Measurements from ENCODE around the gene NFAT5. TPM values are rescaled to one million over a fixed set of nuclear protein-coding genes. Genes with fewer than 3 reads are reported as not detected.
A peak's percentile ranks its signal among the peaks of the same experiment; 100 is the strongest.
"Not testable (repeated sequence)": the region's sequence is repeated elsewhere in the genome, so short reads cannot be mapped to it uniquely, and the experiment has no call there.

Gene NFAT5
- total RNA-seq, 1 experiment from 2014 or later, result 10.8 TPM

GRCh38 chr16:69636563-69637146 is 70.9 kb downstream of the NFAT5 start:
- DNase-seq (ENCODE audit: low spot score), result not testable (repeated sequence)

GRCh38 chr16:69637206-69637865 is 71.6 kb downstream of the NFAT5 start:
- not testable (repeated sequence) for DNase-seq (ENCODE audit: low spot score)

GRCh38 chr16:69643997-69644396 is 78.2 kb downstream of the NFAT5 start:
- DNase-seq (ENCODE audit: low spot score), result not testable (repeated sequence)

- DNase-seq (ENCODE audit: low spot score), result no peak
These were observed 79.0 kb downstream of the NFAT5 start for GRCh38 chr16:69644790-69645189.

GRCh38 chr16:69647020-69647419 is 81.3 kb downstream of the NFAT5 start:
- DNase-seq (ENCODE audit: low spot score), result no peak

- no peak for DNase-seq (ENCODE audit: low spot score)
These were observed 85.5 kb downstream of the NFAT5 start for GRCh38 chr16:69651217-69651616.

GRCh38 chr16:69654280-69654931 is 88.6 kb downstream of the NFAT5 start:
- DNase-seq (ENCODE audit: low spot score), result no peak

GRCh38 chr16:69660166-69660565 is 94.4 kb downstream of the NFAT5 start:
- no peak for DNase-seq (ENCODE audit: low spot score)

- no peak for DNase-seq (ENCODE audit: low spot score)
These were observed 97.1 kb downstream of the NFAT5 start for GRCh38 chr16:69662901-69663300.

- no peak for DNase-seq (ENCODE audit: low spot score)
These were observed 98.1 kb downstream of the NFAT5 start for GRCh38 chr16:69663846-69664245.

- no peak for DNase-seq (ENCODE audit: low spot score)
These were observed 103.8 kb downstream of the NFAT5 start for GRCh38 chr16:69669577-69669976.

GRCh38 chr16:69672315-69672997 is 106.7 kb downstream of the NFAT5 start:
- peak; percentile 9 for DNase-seq (ENCODE audit: low spot score)

- no peak for DNase-seq (ENCODE audit: low spot score)
These were observed 107.4 kb downstream of the NFAT5 start for GRCh38 chr16:69672998-69673713.

GRCh38 chr16:69680358-69680757 is 114.6 kb downstream of the NFAT5 start:
- DNase-seq (ENCODE audit: low spot score), result no peak

GRCh38 chr16:69688589-69688988 is 122.8 kb downstream of the NFAT5 start:
- no peak for DNase-seq (ENCODE audit: low spot score)

- DNase-seq (ENCODE audit: low spot score), result no peak
These were observed 126.5 kb downstream of the NFAT5 start for GRCh38 chr16:69691980-69692911.

- no peak for DNase-seq (ENCODE audit: low spot score)
These were observed 128.2 kb downstream of the NFAT5 start for GRCh38 chr16:69693916-69694315.

- DNase-seq (ENCODE audit: low spot score), result no peak
These were observed 132.6 kb downstream of the NFAT5 start for GRCh38 chr16:69698404-69698803.

GRCh38 chr16:69699915-69700314 is 134.1 kb downstream of the NFAT5 start:
- no peak for DNase-seq (ENCODE audit: low spot score)

- no peak for DNase-seq (ENCODE audit: low spot score)
These were observed 135.7 kb downstream of the NFAT5 start for GRCh38 chr16:69701452-69701851.

GRCh38 chr16:69701866-69702265 is 136.1 kb downstream of the NFAT5 start:
- no peak for DNase-seq (ENCODE audit: low spot score)

Measured in HT-29 (cell line).